HepG2 (cell line): Measurements from ENCODE around the gene RGS19. TPM values are rescaled to one million over a fixed set of nuclear protein-coding genes. Genes with fewer than 3 reads are reported as not detected.

Experiments used
- CBX1 ChIP-seq: IDR thresholded peaks from one replicate; pipeline ENCODE4 v1.6.1; 2016; ENCODE audit warnings: antibody characterized with exemption, low read depth
- DNMT1 ChIP-seq: sonication (generic); formaldehyde crosslinking; IDR thresholded peaks from 2 replicates; pipeline ENCODE4 v1.5.1; 2020; ENCODE audit warnings: mild to moderate bottlenecking, missing genetic modification reagents
- DPF2 ChIP-seq: sonication (generic); formaldehyde crosslinking; IDR thresholded peaks from 2 replicates; pipeline ENCODE4 v1.4.0; 2020; ENCODE audit warnings: mild to moderate bottlenecking, low read depth, missing genetic modification reagents, borderline replicate concordance
- ETV6 ChIP-seq: sonication (generic); formaldehyde crosslinking; conservative IDR thresholded peaks from 2 replicates; pipeline ENCODE4 v1.4.0; 2020; ENCODE audit warnings: missing genetic modification reagents
- FOXA3 ChIP-seq: IDR thresholded peaks from 2 replicates; pipeline ENCODE4 v1.6.1; 2016; ENCODE audit warnings: missing genetic modification reagents, missing compliant biosample characterization
- FOXJ3 ChIP-seq: sonication (generic); formaldehyde crosslinking; IDR thresholded peaks from 2 replicates; pipeline ENCODE4 v1.4.0; 2020; ENCODE audit warnings: missing genetic modification reagents, mild to moderate bottlenecking, borderline replicate concordance
- MEIS1 ChIP-seq: sonication (generic); formaldehyde crosslinking; IDR thresholded peaks from 2 replicates; pipeline ENCODE4 v1.9.0; 2021; ENCODE audit warnings: mild to moderate bottlenecking, missing genetic modification reagents, moderate library complexity, borderline replicate concordance
- PITX1 ChIP-seq: sonication (generic); formaldehyde crosslinking; IDR thresholded peaks from 2 replicates; pipeline ENCODE4 v1.5.1; 2020; ENCODE audit warnings: mild to moderate bottlenecking, missing genetic modification reagents
- SP4 ChIP-seq: sonication (generic); formaldehyde crosslinking; IDR thresholded peaks from 2 replicates; pipeline ENCODE4 v1.8.1; 2023; ENCODE audit warnings: mild to moderate bottlenecking, missing genetic modification reagents
- SP5 ChIP-seq: IDR thresholded peaks from 2 replicates; pipeline ENCODE4 v1.6.1; 2016; ENCODE audit warnings: low read depth, borderline replicate concordance
- TSC22D2 ChIP-seq: sonication (generic); formaldehyde crosslinking; IDR thresholded peaks from 2 replicates; pipeline ENCODE4 v1.5.1; 2020; ENCODE audit warnings: missing genetic modification reagents, mild to moderate bottlenecking, borderline replicate concordance
- ZEB1 ChIP-seq: IDR thresholded peaks from 2 replicates; pipeline ENCODE4 v1.6.1; 2012; ENCODE audit warnings: mild to moderate bottlenecking, low read depth, inconsistent platforms; ENCODE audit not compliant: insufficient replicate concordance
- ZNF24 ChIP-seq: fragments of 450-650 bp; IDR thresholded peaks from 2 replicates; pipeline ENCODE4 v1.6.1; 2017; ENCODE audit warnings: antibody characterized with exemption, mild to moderate bottlenecking
- ZNF263 ChIP-seq: sonication (generic); formaldehyde crosslinking; IDR thresholded peaks from 2 replicates; pipeline ENCODE4 v1.4.0; 2020; ENCODE audit warnings: missing genetic modification reagents
- ZNF350 ChIP-seq: sonication (generic); formaldehyde crosslinking; IDR thresholded peaks from 2 replicates; pipeline ENCODE4 v1.4.0; 2020; ENCODE audit warnings: mild to moderate bottlenecking, low read depth, missing genetic modification reagents, borderline replicate concordance
- ZNF460 ChIP-seq: sonication (generic); formaldehyde crosslinking; IDR thresholded peaks from 2 replicates; pipeline ENCODE4 v1.5.1; 2020; ENCODE audit warnings: missing genetic modification reagents, mild to moderate bottlenecking, borderline replicate concordance
- ZNF557 ChIP-seq: sonication (generic); formaldehyde crosslinking; IDR thresholded peaks from 2 replicates; pipeline ENCODE4 v1.4.0; 2020; ENCODE audit warnings: missing genetic modification reagents
- polyA plus RNA-seq, 8 experiments: library from polyadenylated mRNA; depleted of rRNA in 3 of 8; stranded (reverse) in 7 of 8; unstranded in 1 of 8; fragments of >200 nt; fragmentation: Illumina TruSeq in 4 of 8; extraction: Trizol in 4 of 8; gene quantifications; 2 replicates each; pipeline versions ENCODE4 v1.2.1 to v1.2.3, GENCODE V29; 2011 to 2016; ENCODE audit warnings: low read depth in 4 of 8, missing spikeins in 1 of 8, mixed read lengths in 1 of 8; ENCODE audit not compliant: insufficient read depth in 1 of 8
- total RNA-seq, 5 experiments: library from RNA; depleted of rRNA; stranded (reverse); fragments of >200 nt; fragmentation: Illumina TruSeq; extraction: Trizol; gene quantifications; 2 replicates each; pipeline ENCODE4 v1.2.3, GENCODE V29; 2016; ENCODE audit warnings: low read depth in 1 of 5
- TF ChIP-seq, protein P1 (sequence below): sonication (generic); formaldehyde crosslinking; IDR thresholded peaks from 2 replicates; pipeline ENCODE4 v1.4.0; 2020; ENCODE audit warnings: missing genetic modification reagents, borderline replicate concordance
- TF ChIP-seq, protein P2 (sequence below): IDR thresholded peaks from 2 replicates; pipeline ENCODE4 v1.6.1; 2018; ENCODE audit warnings: missing genetic modification reagents
- TF ChIP-seq, protein P3 (sequence below): sonication (generic); formaldehyde crosslinking; IDR thresholded peaks from 2 replicates; pipeline ENCODE4 v1.4.0; 2020; ENCODE audit warnings: missing genetic modification reagents, borderline replicate concordance
- TF ChIP-seq, protein P4 (sequence below): IDR thresholded peaks from 2 replicates; pipeline ENCODE4 v1.6.1; 2016

The RGS19 gene
- total and polyA plus RNA-seq, 2 of the 13 experiments (the other 11 are each of a cell fraction or from before 2014, with no cell fraction given), result 10.7 to 11.9 TPM

DNA sequence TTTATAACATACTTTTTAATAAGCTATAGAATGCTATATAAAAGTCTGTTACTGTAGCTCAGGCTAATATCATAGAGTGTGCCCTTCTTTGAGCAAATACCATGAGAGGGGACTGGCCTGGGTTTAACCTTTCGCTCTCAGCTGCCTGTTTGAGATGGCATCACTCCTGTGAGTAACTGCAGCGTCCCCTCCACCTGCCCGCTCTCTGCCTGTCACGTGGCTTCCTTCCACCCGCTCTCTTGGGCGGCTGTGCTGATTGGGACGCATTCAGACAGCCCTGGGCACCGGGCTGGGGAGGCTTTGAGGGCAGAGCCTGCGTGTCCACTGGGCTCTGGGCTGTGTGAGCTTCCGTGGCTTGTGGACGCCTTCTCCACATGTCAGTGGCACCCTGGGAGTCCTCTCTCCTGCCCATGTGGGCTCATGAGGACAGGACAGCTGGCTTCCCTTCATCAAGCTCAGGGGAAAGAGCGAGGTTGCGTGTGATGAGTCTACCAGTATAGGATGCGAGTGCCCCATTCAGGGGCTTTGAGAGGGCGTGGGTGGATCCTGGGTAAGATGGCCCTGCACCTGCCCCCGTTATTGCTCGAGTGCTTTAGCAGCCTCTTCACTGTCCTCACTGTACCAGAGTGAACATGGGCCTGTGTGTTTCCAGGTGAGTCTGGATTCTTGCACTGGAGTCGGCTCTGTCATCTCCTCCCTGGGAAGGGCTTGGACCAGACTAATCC, 54.1 kb downstream of the RGS19 start (continued):
- TF ChIP-seq, protein P1, sequence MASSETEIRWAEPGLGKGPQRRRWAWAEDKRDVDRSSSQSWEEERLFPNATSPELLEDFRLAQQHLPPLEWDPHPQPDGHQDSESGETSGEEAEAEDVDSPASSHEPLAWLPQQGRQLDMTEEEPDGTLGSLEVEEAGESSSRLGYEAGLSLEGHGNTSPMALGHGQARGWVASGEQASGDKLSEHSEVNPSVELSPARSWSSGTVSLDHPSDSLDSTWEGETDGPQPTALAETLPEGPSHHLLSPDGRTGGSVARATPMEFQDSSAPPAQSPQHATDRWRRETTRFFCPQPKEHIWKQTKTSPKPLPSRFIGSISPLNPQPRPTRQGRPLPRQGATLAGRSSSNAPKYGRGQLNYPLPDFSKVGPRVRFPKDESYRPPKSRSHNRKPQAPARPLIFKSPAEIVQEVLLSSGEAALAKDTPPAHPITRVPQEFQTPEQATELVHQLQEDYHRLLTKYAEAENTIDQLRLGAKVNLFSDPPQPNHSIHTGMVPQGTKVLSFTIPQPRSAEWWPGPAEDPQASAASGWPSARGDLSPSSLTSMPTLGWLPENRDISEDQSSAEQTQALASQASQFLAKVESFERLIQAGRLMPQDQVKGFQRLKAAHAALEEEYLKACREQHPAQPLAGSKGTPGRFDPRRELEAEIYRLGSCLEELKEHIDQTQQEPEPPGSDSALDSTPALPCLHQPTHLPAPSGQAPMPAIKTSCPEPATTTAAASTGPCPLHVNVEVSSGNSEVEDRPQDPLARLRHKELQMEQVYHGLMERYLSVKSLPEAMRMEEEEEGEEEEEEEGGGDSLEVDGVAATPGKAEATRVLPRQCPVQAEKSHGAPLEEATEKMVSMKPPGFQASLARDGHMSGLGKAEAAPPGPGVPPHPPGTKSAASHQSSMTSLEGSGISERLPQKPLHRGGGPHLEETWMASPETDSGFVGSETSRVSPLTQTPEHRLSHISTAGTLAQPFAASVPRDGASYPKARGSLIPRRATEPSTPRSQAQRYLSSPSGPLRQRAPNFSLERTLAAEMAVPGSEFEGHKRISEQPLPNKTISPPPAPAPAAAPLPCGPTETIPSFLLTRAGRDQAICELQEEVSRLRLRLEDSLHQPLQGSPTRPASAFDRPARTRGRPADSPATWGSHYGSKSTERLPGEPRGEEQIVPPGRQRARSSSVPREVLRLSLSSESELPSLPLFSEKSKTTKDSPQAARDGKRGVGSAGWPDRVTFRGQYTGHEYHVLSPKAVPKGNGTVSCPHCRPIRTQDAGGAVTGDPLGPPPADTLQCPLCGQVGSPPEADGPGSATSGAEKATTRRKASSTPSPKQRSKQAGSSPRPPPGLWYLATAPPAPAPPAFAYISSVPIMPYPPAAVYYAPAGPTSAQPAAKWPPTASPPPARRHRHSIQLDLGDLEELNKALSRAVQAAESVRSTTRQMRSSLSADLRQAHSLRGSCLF, result no peak
- TF ChIP-seq CBX1, result no peak
- 0 out of 2 replicates have a peak, but pooled peaks have one; percentile 3 for TF ChIP-seq MEIS1 (CRISPR knock-in tag)
- TF ChIP-seq DPF2 (CRISPR knock-in tag), result no peak
- no peak for TF ChIP-seq ETV6 (CRISPR knock-in tag)
- TF ChIP-seq, protein P2, sequence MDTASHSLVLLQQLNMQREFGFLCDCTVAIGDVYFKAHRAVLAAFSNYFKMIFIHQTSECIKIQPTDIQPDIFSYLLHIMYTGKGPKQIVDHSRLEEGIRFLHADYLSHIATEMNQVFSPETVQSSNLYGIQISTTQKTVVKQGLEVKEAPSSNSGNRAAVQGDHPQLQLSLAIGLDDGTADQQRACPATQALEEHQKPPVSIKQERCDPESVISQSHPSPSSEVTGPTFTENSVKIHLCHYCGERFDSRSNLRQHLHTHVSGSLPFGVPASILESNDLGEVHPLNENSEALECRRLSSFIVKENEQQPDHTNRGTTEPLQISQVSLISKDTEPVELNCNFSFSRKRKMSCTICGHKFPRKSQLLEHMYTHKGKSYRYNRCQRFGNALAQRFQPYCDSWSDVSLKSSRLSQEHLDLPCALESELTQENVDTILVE, result no peak
- no peak for TF ChIP-seq ZNF460 (CRISPR knock-in tag)
- no peak for TF ChIP-seq ZNF350 (CRISPR knock-in tag)
- TF ChIP-seq ZNF24, result no peak
- TF ChIP-seq DNMT1 (CRISPR knock-in tag), result no peak
- TF ChIP-seq ZEB1, result no peak
- TF ChIP-seq SP5 (CRISPR knock-in tag), result no peak
- TF ChIP-seq, protein P3, sequence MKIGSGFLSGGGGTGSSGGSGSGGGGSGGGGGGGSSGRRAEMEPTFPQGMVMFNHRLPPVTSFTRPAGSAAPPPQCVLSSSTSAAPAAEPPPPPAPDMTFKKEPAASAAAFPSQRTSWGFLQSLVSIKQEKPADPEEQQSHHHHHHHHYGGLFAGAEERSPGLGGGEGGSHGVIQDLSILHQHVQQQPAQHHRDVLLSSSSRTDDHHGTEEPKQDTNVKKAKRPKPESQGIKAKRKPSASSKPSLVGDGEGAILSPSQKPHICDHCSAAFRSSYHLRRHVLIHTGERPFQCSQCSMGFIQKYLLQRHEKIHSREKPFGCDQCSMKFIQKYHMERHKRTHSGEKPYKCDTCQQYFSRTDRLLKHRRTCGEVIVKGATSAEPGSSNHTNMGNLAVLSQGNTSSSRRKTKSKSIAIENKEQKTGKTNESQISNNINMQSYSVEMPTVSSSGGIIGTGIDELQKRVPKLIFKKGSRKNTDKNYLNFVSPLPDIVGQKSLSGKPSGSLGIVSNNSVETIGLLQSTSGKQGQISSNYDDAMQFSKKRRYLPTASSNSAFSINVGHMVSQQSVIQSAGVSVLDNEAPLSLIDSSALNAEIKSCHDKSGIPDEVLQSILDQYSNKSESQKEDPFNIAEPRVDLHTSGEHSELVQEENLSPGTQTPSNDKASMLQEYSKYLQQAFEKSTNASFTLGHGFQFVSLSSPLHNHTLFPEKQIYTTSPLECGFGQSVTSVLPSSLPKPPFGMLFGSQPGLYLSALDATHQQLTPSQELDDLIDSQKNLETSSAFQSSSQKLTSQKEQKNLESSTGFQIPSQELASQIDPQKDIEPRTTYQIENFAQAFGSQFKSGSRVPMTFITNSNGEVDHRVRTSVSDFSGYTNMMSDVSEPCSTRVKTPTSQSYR (CRISPR knock-in tag), result no peak
- no peak for TF ChIP-seq ZNF557 (CRISPR knock-in tag)
- no peak for TF ChIP-seq SP4 (CRISPR knock-in tag)
- no peak for TF ChIP-seq FOXA3
- TF ChIP-seq, protein P4, sequence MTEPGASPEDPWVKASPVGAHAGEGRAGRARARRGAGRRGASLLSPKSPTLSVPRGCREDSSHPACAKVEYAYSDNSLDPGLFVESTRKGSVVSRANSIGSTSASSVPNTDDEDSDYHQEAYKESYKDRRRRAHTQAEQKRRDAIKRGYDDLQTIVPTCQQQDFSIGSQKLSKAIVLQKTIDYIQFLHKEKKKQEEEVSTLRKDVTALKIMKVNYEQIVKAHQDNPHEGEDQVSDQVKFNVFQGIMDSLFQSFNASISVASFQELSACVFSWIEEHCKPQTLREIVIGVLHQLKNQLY, result no peak
- TF ChIP-seq PITX1, result no peak
- no peak for TF ChIP-seq TSC22D2
- no peak for TF ChIP-seq ZNF263 (CRISPR knock-in tag)
- TF ChIP-seq FOXJ3 (CRISPR knock-in tag), result no peak
